HepG2 (cell line): ENCODE measurements around the gene USE1. TPM values are rescaled to one million over a fixed set of nuclear protein-coding genes. Genes with fewer than 3 reads are reported as not detected.
A peak's percentile ranks its signal among the peaks of the same experiment; 100 is the strongest.

Experiments
- ATAD3A ChIP-seq: sonication (generic); formaldehyde crosslinking; IDR thresholded peaks from 2 replicates; pipeline ENCODE4 v1.4.0; 2020; ENCODE audit warnings: missing genetic modification reagents
- ATF3 ChIP-seq: sonication (generic); formaldehyde crosslinking; IDR thresholded peaks from 2 replicates; pipeline ENCODE4 v1.4.0; 2020; ENCODE audit warnings: missing genetic modification reagents
- CEBPG ChIP-seq: IDR thresholded peaks from 2 replicates; pipeline ENCODE4 v1.6.1; 2016
- GABPB1 ChIP-seq: IDR thresholded peaks from 2 replicates; pipeline ENCODE4 v1.6.1; 2016; ENCODE audit warnings: mild to moderate bottlenecking, missing genetic modification reagents, moderate library complexity, missing compliant biosample characterization
- GATA4 ChIP-seq: sonication (generic); IDR thresholded peaks from 2 replicates; pipeline ENCODE4 v1.6.1; 2016; ENCODE audit warnings: antibody characterized with exemption, low read depth, borderline replicate concordance
- HES4 ChIP-seq: sonication (generic); formaldehyde crosslinking; IDR thresholded peaks from 2 replicates; pipeline ENCODE4 v1.9.0; 2021; ENCODE audit warnings: mild to moderate bottlenecking, missing genetic modification reagents, borderline replicate concordance
- HHEX ChIP-seq: IDR thresholded peaks from 2 replicates; pipeline ENCODE4 v1.6.1; 2016; ENCODE audit warnings: control low read depth
- HIVEP1 ChIP-seq: sonication (generic); formaldehyde crosslinking; IDR thresholded peaks from 2 replicates; pipeline ENCODE4 v1.4.0; 2020; ENCODE audit warnings: mild to moderate bottlenecking, missing genetic modification reagents
- HNRNPL ChIP-seq: fragments of 200-400 bp; formaldehyde crosslinking; IDR thresholded peaks from 2 replicates; pipeline ENCODE4 v1.6.1; 2017; ENCODE audit warnings: mild to moderate bottlenecking, low read depth, low read length
- NR2F6 ChIP-seq, 2 experiments: IDR thresholded peaks; 2 replicates each; pipeline ENCODE4 v1.6.1; 2016; ENCODE audit warnings: antibody characterized with exemption in 1 of 2, mild to moderate bottlenecking in 1 of 2
- NRL ChIP-seq: sonication (generic); formaldehyde crosslinking; IDR thresholded peaks from 2 replicates; pipeline ENCODE4 v1.5.0; 2020; ENCODE audit warnings: missing genetic modification reagents, mild to moderate bottlenecking, moderate library complexity, borderline replicate concordance
- RBFOX2 ChIP-seq: fragments of 200-400 bp; formaldehyde crosslinking; IDR thresholded peaks from 2 replicates; pipeline ENCODE4 v1.6.1; 2017; ENCODE audit warnings: low read depth, mild to moderate bottlenecking, low read length
- SP4 ChIP-seq: sonication (generic); formaldehyde crosslinking; IDR thresholded peaks from 2 replicates; pipeline ENCODE4 v1.8.1; 2023; ENCODE audit warnings: mild to moderate bottlenecking, missing genetic modification reagents
- TBX2 ChIP-seq: sonication (generic); formaldehyde crosslinking; IDR thresholded peaks from 2 replicates; pipeline ENCODE4 v1.5.0; 2020; ENCODE audit warnings: missing genetic modification reagents, mild to moderate bottlenecking, borderline replicate concordance
- ZBTB4 ChIP-seq: sonication (generic); formaldehyde crosslinking; IDR thresholded peaks from 2 replicates; pipeline ENCODE4 v1.4.0; 2020; ENCODE audit warnings: missing genetic modification reagents, mild to moderate bottlenecking, borderline replicate concordance
- ZFY ChIP-seq: sonication (generic); formaldehyde crosslinking; IDR thresholded peaks from 2 replicates; pipeline ENCODE4 v1.4.0; 2020; ENCODE audit warnings: missing genetic modification reagents
- ZMAT3 ChIP-seq: sonication (generic); formaldehyde crosslinking; conservative IDR thresholded peaks from 2 replicates; pipeline ENCODE4 v1.7.0; 2021; ENCODE audit warnings: missing genetic modification reagents
- ZNF354B ChIP-seq: sonication (generic); formaldehyde crosslinking; IDR thresholded peaks from 2 replicates; pipeline ENCODE4 v1.8.0; 2022; ENCODE audit warnings: mild to moderate bottlenecking, missing genetic modification reagents
- ZNF414 ChIP-seq: sonication (generic); formaldehyde crosslinking; IDR thresholded peaks from 2 replicates; pipeline ENCODE4 v1.5.0; 2020; ENCODE audit warnings: missing genetic modification reagents
- ZNF703 ChIP-seq: sonication (generic); formaldehyde crosslinking; IDR thresholded peaks from 2 replicates; pipeline ENCODE4 v1.5.1; 2020; ENCODE audit warnings: missing genetic modification reagents, mild to moderate bottlenecking, moderate library complexity, borderline replicate concordance
- ZNF747 ChIP-seq: sonication (generic); formaldehyde crosslinking; IDR thresholded peaks from 2 replicates; pipeline ENCODE4 v1.8.1; 2023; ENCODE audit warnings: missing genetic modification reagents, mild to moderate bottlenecking, borderline replicate concordance
- ZNF839 ChIP-seq: sonication (generic); formaldehyde crosslinking; IDR thresholded peaks from 2 replicates; pipeline ENCODE4 v1.4.0; 2020; ENCODE audit warnings: missing genetic modification reagents, mild to moderate bottlenecking, borderline replicate concordance
- ZNF879 ChIP-seq: sonication (generic); formaldehyde crosslinking; IDR thresholded peaks from 2 replicates; pipeline ENCODE4 v1.8.1; 2023; ENCODE audit warnings: missing genetic modification reagents
- polyA plus RNA-seq, 8 experiments: library from polyadenylated mRNA; depleted of rRNA in 3 of 8; stranded (reverse) in 7 of 8; unstranded in 1 of 8; fragments of >200 nt; fragmentation: Illumina TruSeq in 4 of 8; extraction: Trizol in 4 of 8; gene quantifications; 2 replicates each; pipeline versions ENCODE4 v1.2.1 to v1.2.3, GENCODE V29; 2011 to 2016; ENCODE audit warnings: low read depth in 4 of 8, missing spikeins in 1 of 8, mixed read lengths in 1 of 8; ENCODE audit not compliant: insufficient read depth in 1 of 8
- total RNA-seq, 5 experiments: library from RNA; depleted of rRNA; stranded (reverse); fragments of >200 nt; fragmentation: Illumina TruSeq; extraction: Trizol; gene quantifications; 2 replicates each; pipeline ENCODE4 v1.2.3, GENCODE V29; 2016; ENCODE audit warnings: low read depth in 1 of 5
- TF ChIP-seq, protein P1 (sequence below): sonication (generic); formaldehyde crosslinking; IDR thresholded peaks from 2 replicates; pipeline ENCODE4 v1.9.0; 2022; ENCODE audit warnings: low read depth, missing genetic modification reagents

The USE1 gene
- total and polyA plus RNA-seq, 2 of the 13 experiments (the other 11 are each of a cell fraction or from before 2014, with no cell fraction given): 9.9 to 17.6 TPM

DNA sequence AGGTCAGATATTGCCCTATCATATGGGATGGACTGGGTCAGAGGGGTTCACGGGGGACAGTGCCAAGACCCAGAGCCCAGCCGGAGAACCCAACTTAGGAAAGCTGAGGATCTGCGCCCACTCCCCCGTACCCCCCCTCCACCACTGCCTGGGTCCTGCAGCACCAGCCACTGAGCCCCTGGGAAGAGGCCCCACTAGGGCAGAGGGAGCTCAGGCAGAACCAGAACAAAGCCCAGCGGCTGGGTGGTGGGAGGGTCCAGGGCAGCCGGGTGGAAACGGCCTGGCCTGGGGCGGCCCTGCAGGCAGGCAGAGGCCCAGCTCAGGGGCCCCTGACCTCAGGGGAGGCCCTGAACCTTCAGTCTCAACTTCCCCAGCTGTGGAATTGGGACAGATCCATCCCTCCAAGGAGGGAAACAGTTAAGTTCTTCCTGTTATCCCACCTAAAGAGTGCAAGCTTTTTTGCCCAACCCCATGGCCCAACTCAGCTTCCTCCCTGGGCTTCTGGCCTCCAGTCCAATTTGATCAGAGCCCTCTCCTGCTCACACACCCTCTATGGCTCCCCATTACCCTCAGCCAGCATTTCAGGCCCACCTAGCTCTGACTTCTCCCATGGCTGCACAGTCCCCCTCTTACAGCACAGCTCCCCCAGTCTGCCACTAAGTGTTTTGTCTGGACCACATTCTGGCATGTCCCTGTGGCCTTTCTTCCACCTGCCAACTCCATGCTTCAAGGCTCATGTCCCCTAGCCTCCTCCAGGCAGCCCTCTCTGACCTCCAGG is 27.5 kb downstream of the USE1 start (continued):
- TF ChIP-seq ATF3 (CRISPR knock-in tag): no peak
- TF ChIP-seq HNRNPL: 0 out of 2 replicates have a peak, but pooled peaks have one; percentile 34
- no peak for TF ChIP-seq ZMAT3 (CRISPR knock-in tag)
- TF ChIP-seq, protein P1, sequence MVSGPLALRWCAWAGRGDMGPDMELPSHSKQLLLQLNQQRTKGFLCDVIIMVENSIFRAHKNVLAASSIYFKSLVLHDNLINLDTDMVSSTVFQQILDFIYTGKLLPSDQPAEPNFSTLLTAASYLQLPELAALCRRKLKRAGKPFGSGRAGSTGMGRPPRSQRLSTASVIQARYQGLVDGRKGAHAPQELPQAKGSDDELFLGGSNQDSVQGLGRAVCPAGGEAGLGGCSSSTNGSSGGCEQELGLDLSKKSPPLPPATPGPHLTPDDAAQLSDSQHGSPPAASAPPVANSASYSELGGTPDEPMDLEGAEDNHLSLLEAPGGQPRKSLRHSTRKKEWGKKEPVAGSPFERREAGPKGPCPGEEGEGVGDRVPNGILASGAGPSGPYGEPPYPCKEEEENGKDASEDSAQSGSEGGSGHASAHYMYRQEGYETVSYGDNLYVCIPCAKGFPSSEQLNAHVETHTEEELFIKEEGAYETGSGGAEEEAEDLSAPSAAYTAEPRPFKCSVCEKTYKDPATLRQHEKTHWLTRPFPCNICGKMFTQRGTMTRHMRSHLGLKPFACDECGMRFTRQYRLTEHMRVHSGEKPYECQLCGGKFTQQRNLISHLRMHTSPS (CRISPR knock-in tag): no peak
- TF ChIP-seq TBX2: no peak
- no peak for TF ChIP-seq ZNF839 (CRISPR knock-in tag)
- no peak for TF ChIP-seq ATAD3A (CRISPR knock-in tag)
- TF ChIP-seq ZNF747: no peak
- TF ChIP-seq GATA4: no peak
- TF ChIP-seq ZNF414 (CRISPR knock-in tag): no peak
- no peak for TF ChIP-seq HHEX (CRISPR knock-in tag)
- TF ChIP-seq ZNF703 (CRISPR knock-in tag): no peak
- TF ChIP-seq HIVEP1: no peak
- no peak for TF ChIP-seq NRL
- TF ChIP-seq NR2F6 (IDR thresholded peaks at IDR 0.05): peak; percentile 55; the same call in 1 of the 2 replicates
- TF ChIP-seq NR2F6 (CRISPR knock-in tag; IDR thresholded peaks at IDR 0.05): 0 out of 2 replicates have a peak, but pooled peaks have one; percentile 16
- no peak for TF ChIP-seq SP4
- TF ChIP-seq RBFOX2: peak; percentile 72
- no peak for TF ChIP-seq HES4 (CRISPR knock-in tag)
- TF ChIP-seq ZNF879 (CRISPR knock-in tag): no peak
- no peak; the same call in 1 of the 2 replicates for TF ChIP-seq GABPB1 (CRISPR knock-in tag)
- TF ChIP-seq ZFY (CRISPR knock-in tag): peak; percentile 18; the same call in 1 of the 2 replicates
- no peak for TF ChIP-seq ZBTB4 (CRISPR knock-in tag)
- TF ChIP-seq ZNF354B: no peak
- TF ChIP-seq CEBPG (CRISPR knock-in tag): no peak
